GM12891 (cell line): ENCODE data around the gene EXOC4.

Experiments
- PAX5 ChIP-seq: IDR thresholded peaks from 2 replicates; pipeline ENCODE4 v1.6.1; 2011; ENCODE audit warnings: low read length, moderate library complexity, mild to moderate bottlenecking; ENCODE audit not compliant: insufficient read depth, severe bottlenecking
- POLR2A ChIP-seq: IDR thresholded peaks from 2 replicates; pipeline ENCODE4 v1.6.1; 2011; ENCODE audit warnings: low read depth, low read length, control low read depth
- POLR2AphosphoS5 ChIP-seq: IDR thresholded peaks from 2 replicates; pipeline ENCODE4 v1.6.1; 2011; ENCODE audit warnings: low read depth, low read length, control low read depth
- SPI1 ChIP-seq: IDR thresholded peaks from 2 replicates; pipeline ENCODE4 v1.6.1; 2011; ENCODE audit warnings: low read depth, low read length, control low read depth
- TAF1 ChIP-seq: IDR thresholded peaks from 2 replicates; pipeline ENCODE4 v1.6.1; 2011; ENCODE audit warnings: low read depth, low read length, control low read depth

DNA sequence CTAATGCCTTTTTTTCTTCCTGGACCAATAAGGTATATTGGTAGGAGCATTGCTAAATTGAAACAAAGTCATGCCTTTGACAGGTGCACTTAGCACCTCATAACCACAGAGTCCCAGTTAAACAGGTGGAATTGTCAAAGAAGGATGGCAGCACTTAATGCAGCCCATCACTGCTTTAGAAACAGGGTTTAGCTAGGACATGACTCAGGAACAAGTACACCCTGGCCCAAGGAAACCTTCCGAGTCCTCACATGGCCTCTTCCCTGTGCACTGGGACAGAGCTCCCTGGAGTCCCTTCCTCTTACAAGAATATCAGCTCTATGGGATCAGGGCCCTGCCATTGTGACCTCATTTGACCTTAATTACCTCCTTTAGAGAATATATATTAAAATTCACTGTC, 382.7 kb downstream of the EXOC4 start:
- no peak for TF ChIP-seq POLR2A
- no peak for TF ChIP-seq PAX5
- no peak for TF ChIP-seq POLR2AphosphoS5
- TF ChIP-seq TAF1 = no peak
- TF ChIP-seq SPI1 = no peak
